GM19372 (cell line): Measurements from ENCODE around the gene STARD9.

Experiments
- ATAC-seq: cut with Tn5 transposase; IDR thresholded peaks from one replicate; pipeline ENCODE4 v1.9.1; 2021; ENCODE audit warnings: mild to moderate bottlenecking, low read depth, moderate library complexity; ENCODE audit not compliant: unreplicated experiment

STARD9 gene

GRCh38 chr15:42691770-42692169 is 116.4 kb downstream of the STARD9 start:
- ATAC-seq, result no peak

GRCh38 chr15:42692536-42692935 is 117.1 kb downstream of the STARD9 start:
- ATAC-seq, result no peak

- ATAC-seq, result no peak
These were observed 117.6 kb downstream of the STARD9 start for GRCh38 chr15:42692997-42693396.

- ATAC-seq, result no peak
These were observed 118.1 kb downstream of the STARD9 start for GRCh38 chr15:42693496-42693895.

- no peak for ATAC-seq
These were observed 118.5 kb downstream of the STARD9 start for GRCh38 chr15:42693942-42694341.

GRCh38 chr15:42694398-42694797 is 119.0 kb downstream of the STARD9 start:
- no peak for ATAC-seq

- ATAC-seq, result no peak
These were observed 120.2 kb downstream of the STARD9 start for GRCh38 chr15:42695527-42696071.

GRCh38 chr15:42696626-42697025 is 121.2 kb downstream of the STARD9 start:
- ATAC-seq, result no peak

- ATAC-seq, result no peak
These were observed 129.1 kb downstream of the STARD9 start for GRCh38 chr15:42704492-42704926.

- no peak for ATAC-seq
These were observed 129.9 kb downstream of the STARD9 start for GRCh38 chr15:42705336-42705735.

GRCh38 chr15:42707068-42707467 is 131.7 kb downstream of the STARD9 start:
- ATAC-seq, result no peak

GRCh38 chr15:42707873-42708544 is 132.6 kb downstream of the STARD9 start:
- no peak for ATAC-seq

- no peak for ATAC-seq
These were observed 135.3 kb downstream of the STARD9 start for GRCh38 chr15:42710662-42711061.

- ATAC-seq, result no peak
These were observed 136.3 kb downstream of the STARD9 start for GRCh38 chr15:42711746-42712145.

GRCh38 chr15:42712584-42712983 is 137.2 kb downstream of the STARD9 start:
- no peak for ATAC-seq

GRCh38 chr15:42716125-42716524 is 140.7 kb downstream of the STARD9 start:
- no peak for ATAC-seq

GRCh38 chr15:42716626-42717025 is 141.2 kb downstream of the STARD9 start:
- ATAC-seq, result no peak

GRCh38 chr15:42719043-42719442 is 143.6 kb downstream of the STARD9 start:
- no peak for ATAC-seq

GRCh38 chr15:42720071-42720470 is 144.7 kb downstream of the STARD9 start:
- no peak for ATAC-seq

- ATAC-seq, result no peak
These were observed 145.6 kb downstream of the STARD9 start for GRCh38 chr15:42721016-42721415.

GRCh38 chr15:42721916-42722315 is 146.5 kb downstream of the STARD9 start:
- ATAC-seq, result no peak

- ATAC-seq, result no peak
These were observed 147.7 kb downstream of the STARD9 start for GRCh38 chr15:42723068-42723467.
